ENCODE measurements around the gene FLVCR1.

FLVCR1 gene

DNA sequence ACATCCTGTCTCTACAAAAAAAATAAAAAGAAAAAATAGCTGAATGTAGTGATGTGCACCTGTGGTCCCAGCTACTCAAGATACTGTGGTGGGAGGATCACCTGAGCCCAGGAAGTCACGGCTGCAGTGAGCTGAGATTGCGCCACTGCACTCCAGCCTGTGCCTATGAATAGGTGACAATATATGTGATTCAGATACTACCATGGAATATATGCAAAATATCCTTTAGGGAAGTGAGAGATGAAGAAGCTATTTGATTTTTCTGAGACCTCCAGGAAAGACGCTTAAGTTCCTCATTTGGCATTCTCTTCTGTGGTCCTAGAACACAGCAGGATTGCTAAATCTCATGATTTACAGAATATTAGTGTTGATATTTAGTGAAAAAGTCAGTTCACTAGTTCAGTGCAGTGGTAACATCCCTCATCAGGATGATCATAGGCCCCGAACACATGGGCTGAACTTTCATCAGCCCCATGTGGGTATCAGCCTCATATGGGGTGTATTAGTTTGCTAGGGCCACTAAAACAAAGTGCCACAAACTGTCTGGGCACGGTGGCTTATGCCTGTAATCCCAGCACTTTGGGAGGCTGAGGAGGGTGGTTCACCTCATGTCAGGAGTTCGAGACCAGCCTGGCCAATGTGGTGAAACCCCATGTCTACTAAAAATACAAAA is 86.3 kb downstream of the FLVCR1 start:
- Histone ChIP-seq H3K36me3 (replicated peaks) (no peaks in the 10 kb centered on the region), H3K27ac (no peak overlapping the region), H3K4me3 (ENCODE audit: low read depth, low read length) (no peak overlapping the region), H3K27me3 (replicated peaks) (no peaks in the 10 kb centered on the region)
- DNase-seq, result no peak
- in situ Hi-C loops (cut with HindIII; ENCODE audit: low pct_ligation_motif_present, low sequenced_read_pairs), result no loop called here
- TF ChIP-seq CTCF (IDR thresholded peaks at IDR 0.05; ENCODE audit: low read depth, low read length, missing control alignments), result no peak

GRCh38 chr1:212945056-212945455 is 87.0 kb downstream of the FLVCR1 start:
- no peaks in the 10 kb centered on the region for H3K36me3 ChIP-seq (replicated peaks)
- in situ Hi-C loops (cut with HindIII; ENCODE audit: low pct_ligation_motif_present, low sequenced_read_pairs), result no loop called here

DNA sequence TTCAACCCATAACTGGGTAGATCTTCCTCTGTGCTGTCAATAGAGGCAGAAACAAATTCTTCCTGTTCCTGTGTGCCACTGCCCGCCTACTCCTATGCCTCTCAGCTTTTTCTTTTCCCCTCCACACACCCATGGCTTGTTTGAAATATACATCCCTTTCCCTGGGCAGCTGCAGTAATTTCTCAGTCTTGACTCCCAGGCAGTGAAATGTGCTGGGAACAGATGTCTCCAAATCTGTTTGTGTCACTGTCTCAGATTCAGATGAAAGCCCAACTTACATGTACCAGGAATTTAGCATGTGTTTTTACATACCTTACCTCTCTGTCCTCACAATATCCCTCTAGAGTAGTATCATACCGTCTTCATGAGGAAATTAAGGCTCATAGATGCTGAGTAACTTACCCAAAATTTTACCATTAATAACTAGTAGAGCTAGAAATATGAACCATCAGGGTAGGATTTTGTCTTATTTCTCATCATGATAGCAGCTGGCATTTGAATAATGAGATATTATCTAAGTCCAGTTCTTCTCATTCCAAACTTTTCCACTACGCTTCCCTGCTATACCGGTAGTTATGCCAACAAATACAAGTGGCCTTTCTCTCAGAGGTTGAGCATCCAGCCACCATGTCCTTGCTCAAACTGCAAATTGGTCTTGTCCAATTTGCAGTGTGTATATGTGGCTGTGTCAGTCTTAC is 87.5 kb downstream of the FLVCR1 start:
- Histone ChIP-seq H3K36me3 (replicated peaks) (no peaks in the 10 kb centered on the region), H3K4me3 (ENCODE audit: low read depth, low read length) (no peak overlapping the region), H3K27me3 (replicated peaks) (no peaks in the 10 kb centered on the region), H3K27ac (no peak overlapping the region)
- no peak for TF ChIP-seq CTCF (IDR thresholded peaks at IDR 0.05; ENCODE audit: low read depth, low read length, missing control alignments)
- no peak for DNase-seq
- in situ Hi-C loops (cut with HindIII; ENCODE audit: low pct_ligation_motif_present, low sequenced_read_pairs), result no loop called here

More at GRCh38 chr1:212945056-212945455, 87.0 kb downstream of the FLVCR1 start:
- Histone ChIP-seq H3K27me3 (replicated peaks) (no peaks in the 10 kb centered on the region), H3K27ac (no peak overlapping the region), H3K4me3 (ENCODE audit: low read depth, low read length) (no peak overlapping the region)
- no peak for DNase-seq
- TF ChIP-seq CTCF (IDR thresholded peaks at IDR 0.05; ENCODE audit: low read depth, low read length, missing control alignments), result no peak

GRCh38 chr1:212946872-212947271 is 88.8 kb downstream of the FLVCR1 start:
- H3K36me3 ChIP-seq (replicated peaks), result no peaks in the 10 kb centered on the region
- no peak for TF ChIP-seq CTCF (IDR thresholded peaks at IDR 0.05; ENCODE audit: low read depth, low read length, missing control alignments)
- H3K4me3 ChIP-seq (ENCODE audit: low read depth, low read length), result no peak overlapping the region
- no peak for DNase-seq
- in situ Hi-C loops (cut with HindIII; ENCODE audit: low pct_ligation_motif_present, low sequenced_read_pairs), result no loop called here
- H3K27me3 ChIP-seq (replicated peaks), result no peaks in the 10 kb centered on the region
- no peak overlapping the region for H3K27ac ChIP-seq

Data from brain microvascular endothelial cell (primary cell).